ENCODE data around the gene PGA4.
"Not testable (repeated sequence)": the region's sequence is repeated elsewhere in the genome, so short reads cannot be mapped to it uniquely, and the experiment has no call there.

The PGA4 gene

DNA sequence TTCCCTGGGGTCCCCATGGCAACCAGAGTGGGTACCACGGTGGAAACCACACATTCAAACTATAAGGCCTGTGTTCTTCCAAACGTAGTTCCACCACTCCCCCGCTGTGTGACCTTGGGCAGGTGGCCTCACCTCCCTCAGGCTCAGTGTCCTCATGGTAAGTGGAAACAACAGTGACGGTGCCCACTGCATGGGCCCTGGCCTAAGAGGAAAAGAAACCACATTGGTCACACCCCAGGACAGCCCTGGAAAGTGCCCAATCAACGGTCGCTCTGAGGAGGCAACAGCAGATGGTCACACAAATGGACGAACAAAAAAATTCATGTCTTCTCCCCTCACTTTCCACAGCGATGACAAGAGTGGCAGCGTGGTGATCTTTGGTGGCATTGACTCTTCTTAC lies 25.9 kb downstream of the PGA4 start:
- CTCF ChIA-PET; DNase-seq (ENCODE audit: extremely low spot score); POLR2A ChIA-PET: not testable (repeated sequence)

DNA sequence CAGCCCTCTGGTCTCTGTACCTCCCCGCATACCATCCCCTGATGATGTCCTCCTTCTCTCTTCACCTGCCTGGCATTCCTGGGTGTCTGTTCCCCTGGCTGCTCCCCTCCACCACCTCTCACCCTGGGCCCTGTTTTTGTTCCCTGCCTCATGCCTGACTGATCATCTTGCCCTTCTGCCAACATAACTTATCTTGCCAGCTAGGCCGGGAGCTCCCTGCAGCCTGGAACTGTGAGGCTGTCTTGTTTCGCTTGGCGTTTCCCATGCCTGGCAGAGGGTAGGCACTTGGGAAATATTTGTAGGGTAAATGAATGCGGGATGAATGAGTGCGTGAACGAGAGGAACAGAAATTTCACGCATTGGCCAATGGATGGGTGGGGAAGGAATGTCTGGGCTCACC lies 27.1 kb downstream of the PGA4 start:
- DNase-seq (ENCODE audit: extremely low spot score); POLR2A ChIA-PET; CTCF ChIA-PET: not testable (repeated sequence)

DNA sequence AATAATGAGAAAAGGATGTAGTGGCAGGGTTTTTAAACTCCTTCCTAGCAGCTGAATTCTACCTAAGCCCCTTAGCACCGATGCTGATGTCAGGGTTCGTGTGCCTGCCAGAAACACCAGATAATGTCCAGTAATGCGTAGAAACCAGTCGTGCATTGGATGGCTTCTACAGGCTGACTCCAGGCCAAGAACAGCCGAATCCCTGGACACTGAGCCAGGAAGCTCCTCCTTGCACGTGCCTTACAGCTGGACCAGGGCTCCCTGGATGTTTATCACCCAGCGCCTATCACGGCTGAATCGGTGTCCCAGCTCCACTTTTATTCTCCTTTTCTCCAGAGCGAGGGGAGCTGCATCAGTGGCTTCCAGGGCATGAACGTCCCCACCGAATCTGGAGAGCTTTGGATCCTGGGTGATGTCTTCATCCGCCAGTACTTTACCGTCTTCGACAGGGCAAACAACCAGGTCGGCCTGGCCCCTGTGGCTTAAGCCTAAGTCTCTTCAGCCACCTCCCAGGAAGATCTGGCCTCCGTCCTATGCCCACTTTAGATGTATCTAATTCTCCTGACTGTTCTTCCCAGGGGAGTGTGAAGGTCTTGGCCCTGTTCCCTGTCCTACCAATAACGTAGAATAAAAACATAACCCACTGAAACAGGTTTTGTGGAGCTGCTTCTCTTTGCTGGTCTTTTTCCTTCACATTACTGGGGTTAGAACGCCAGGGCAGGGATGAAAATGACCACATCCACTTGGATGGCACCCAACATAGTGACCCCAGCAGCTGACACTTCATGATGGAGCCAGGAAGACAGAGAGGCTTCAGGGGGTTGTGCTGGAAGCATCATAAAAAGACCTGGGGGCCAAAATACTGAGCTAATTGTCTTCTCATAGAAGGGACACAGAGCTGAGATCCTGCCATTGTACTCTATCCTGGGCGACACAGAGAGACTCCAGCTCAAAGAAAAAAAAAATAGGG lies 28.9 kb downstream of the PGA4 start:
- ChIA-PET CTCF (interaction anchor here (1.8 to 8.2 kb wide), 5 partner anchors 14 to 387 kb away, joined by 4 to 80 read pairs (median 9); partner anchors contain the start of gene VWCE), POLR2A (interaction anchor here (0.7 kb wide), 1 partner anchor 278 kb away, joined by 5 read pairs; no protein-coding TSS in a partner anchor)
- DNase-seq (ENCODE audit: extremely low spot score) = not testable (repeated sequence)

GRCh38 chr11:61252332-61252731 lies 30.2 kb downstream of the PGA4 start:
- DNase-seq (ENCODE audit: extremely low spot score); POLR2A ChIA-PET: not testable (repeated sequence)
- CTCF ChIA-PET = interaction anchor here (1.3 to 8.2 kb wide), 8 partner anchors 12 to 386 kb away, joined by 4 to 80 read pairs (median 7); partner anchors contain the start of gene VWCE

DNA sequence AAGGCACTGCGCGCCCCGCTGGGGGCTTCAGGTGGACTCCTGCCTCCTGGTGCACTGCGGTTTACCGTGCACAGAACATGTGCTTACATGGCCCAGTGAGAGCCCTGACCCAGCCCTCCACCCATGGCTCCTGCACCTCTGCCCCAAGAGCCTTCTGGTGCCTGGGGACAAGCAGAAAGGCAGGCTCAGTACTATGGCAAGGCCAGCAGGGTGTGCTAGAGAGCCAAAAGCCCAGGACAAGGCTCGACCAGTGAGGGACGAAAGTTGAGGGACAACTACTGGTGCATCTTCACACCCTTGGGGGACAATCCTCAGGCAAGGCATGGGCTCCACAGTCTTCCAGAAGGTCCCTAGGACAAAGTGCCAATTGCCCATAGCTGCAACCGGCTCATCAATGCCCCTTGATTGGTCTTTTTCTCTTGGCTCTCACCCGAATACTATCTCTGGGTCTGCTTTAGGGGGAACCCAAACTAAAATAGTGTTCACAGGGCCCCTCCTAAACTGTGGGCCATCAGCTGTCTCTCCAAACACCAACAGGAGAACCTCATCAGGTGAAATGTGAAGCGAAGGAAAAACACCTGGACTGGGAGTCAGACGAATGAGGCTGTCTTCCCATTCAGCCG lies 32.4 kb downstream of the PGA4 start:
- TF ChIP-seq, protein P1, sequence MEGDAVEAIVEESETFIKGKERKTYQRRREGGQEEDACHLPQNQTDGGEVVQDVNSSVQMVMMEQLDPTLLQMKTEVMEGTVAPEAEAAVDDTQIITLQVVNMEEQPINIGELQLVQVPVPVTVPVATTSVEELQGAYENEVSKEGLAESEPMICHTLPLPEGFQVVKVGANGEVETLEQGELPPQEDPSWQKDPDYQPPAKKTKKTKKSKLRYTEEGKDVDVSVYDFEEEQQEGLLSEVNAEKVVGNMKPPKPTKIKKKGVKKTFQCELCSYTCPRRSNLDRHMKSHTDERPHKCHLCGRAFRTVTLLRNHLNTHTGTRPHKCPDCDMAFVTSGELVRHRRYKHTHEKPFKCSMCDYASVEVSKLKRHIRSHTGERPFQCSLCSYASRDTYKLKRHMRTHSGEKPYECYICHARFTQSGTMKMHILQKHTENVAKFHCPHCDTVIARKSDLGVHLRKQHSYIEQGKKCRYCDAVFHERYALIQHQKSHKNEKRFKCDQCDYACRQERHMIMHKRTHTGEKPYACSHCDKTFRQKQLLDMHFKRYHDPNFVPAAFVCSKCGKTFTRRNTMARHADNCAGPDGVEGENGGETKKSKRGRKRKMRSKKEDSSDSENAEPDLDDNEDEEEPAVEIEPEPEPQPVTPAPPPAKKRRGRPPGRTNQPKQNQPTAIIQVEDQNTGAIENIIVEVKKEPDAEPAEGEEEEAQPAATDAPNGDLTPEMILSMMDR (IDR thresholded peaks at IDR 0.05; ENCODE audit: control extremely low read depth, extremely low read depth, low read depth, missing control alignments) = peak; percentile 98
- peak; percentile 91 for DNase-seq (ENCODE audit: extremely low spot score)
- CTCF ChIA-PET = interaction anchor here (0.6 to 8.2 kb wide), 24 partner anchors 10 to 478 kb away, joined by 3 to 80 read pairs (median 4); partner anchors contain the start of genes TMEM216 and VWCE
- POLR2A ChIA-PET = no interaction called here

DNA sequence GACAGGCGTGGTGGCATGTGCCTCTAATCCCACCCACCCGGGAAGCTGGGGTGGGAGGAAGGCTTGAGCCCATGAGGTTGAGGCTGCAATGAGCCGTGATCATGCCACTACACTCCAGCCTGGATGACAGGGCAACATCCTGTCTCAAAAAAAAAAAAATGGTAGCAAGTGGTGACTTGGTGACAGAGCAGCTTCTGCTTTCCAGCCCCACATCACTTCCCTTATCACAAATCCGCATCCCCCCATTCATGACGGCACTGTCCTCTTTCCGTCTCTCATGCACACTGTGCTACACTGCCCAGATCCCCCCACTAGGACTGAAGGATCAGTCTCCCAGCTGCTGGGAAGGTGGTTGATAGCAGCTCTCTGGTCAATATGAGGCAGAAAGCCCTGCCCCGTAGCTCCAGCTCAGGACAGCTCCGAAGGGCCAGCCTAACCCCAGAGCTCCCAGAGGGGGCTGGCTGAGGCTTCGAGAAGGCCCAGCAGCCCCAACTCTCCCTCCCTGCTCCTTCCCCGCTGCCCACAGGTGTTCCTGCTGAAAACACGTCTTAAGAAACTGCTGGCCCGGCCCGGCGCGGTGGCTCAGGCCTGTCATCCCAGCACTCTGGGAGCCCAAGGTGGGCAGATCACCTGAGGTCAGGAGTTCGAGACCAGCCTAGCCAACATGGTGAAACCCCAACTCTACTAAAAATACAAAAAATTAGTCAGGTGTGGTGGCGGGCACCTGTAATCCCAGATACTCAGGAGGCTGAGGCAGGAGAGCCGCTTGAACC lies 34.7 kb downstream of the PGA4 start:
- TF ChIP-seq, protein P1 (IDR thresholded peaks at IDR 0.05; ENCODE audit: control extremely low read depth, extremely low read depth, low read depth, missing control alignments) = no peak
- ChIA-PET CTCF (interaction anchor here (1.1 to 8.2 kb wide), 2 partner anchors 38 to 128 kb away, joined by 7 to 80 read pairs; partner anchors contain the start of gene VWCE), POLR2A (no interaction called here)
- DNase-seq (ENCODE audit: extremely low spot score) = no peak

- ChIA-PET CTCF (interaction anchor here (0.8 to 1.2 kb wide), 4 partner anchors 11 to 135 kb away, joined by 3 to 5 read pairs (median 4); no protein-coding TSS in a partner anchor), POLR2A (no interaction called here)
- no peak for DNase-seq (ENCODE audit: extremely low spot score)
- TF ChIP-seq, protein P1 (IDR thresholded peaks at IDR 0.05; ENCODE audit: control extremely low read depth, extremely low read depth, low read depth, missing control alignments) = no peak
Observed at GRCh38 chr11:61258546-61258945, 36.4 kb downstream of the PGA4 start.

GRCh38 chr11:61259363-61259762 lies 37.2 kb downstream of the PGA4 start:
- ChIA-PET CTCF (interaction anchor here (0.8 to 1.0 kb wide), 3 partner anchors 11 to 126 kb away, joined by 3 to 5 read pairs (median 4); no protein-coding TSS in a partner anchor), POLR2A (no interaction called here)
- no peak for DNase-seq (ENCODE audit: extremely low spot score)
- TF ChIP-seq, protein P1 (IDR thresholded peaks at IDR 0.05; ENCODE audit: control extremely low read depth, extremely low read depth, low read depth, missing control alignments) = no peak
